Measurements from ENCODE around the gene TIGD1.

Gene TIGD1

DNA sequence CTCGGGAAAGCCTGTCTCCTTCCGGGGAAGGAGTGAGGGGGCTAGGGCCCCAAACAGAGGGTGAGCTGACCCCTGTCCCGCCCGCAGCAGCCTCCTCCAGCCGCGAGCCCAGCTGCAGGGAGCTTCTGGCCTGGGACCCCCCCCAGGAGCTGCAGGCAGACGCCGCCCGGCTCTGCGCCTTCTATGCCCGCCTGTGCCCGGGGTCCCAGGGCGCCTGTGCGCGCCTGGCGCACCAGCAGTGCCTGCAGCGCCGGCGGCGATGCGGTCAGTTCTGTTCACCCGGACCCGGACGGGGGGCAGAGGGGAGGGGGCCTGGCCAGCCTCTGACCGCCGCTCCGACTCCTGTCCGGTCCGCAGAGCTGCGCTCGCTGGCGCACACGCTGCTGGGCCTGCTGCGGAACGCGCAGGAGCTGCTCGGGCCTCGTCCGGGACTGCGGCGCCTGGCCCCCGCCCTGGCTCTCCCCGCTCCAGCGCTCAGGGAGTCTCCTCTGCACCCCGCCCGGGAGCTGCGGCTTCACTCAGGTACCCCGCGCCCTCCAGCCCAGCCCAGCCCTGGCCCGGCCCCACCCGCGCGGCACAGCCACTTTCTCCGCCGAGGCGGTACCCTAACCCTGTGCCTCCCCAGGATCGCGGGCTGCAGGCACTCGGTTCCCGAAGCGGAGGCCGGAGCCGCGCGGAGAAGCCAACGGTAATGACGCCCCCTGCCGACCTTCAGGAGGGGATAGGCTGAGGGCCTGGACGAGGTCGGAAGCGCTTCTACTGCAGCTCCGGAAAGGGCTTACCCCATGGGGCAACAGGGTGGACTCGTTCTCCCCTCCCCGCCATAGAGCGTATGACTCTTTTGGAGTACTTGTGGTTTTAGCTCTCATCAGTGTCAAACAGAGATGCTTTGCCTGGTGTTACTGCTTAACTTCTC lies 26.4 kb downstream of the TIGD1 start:
- DNase-seq (ENCODE audit: low spot score), result no peak

- DNase-seq (ENCODE audit: low spot score), result no peak
Measured at GRCh38 chr2:232523402-232523681, 27.0 kb downstream of the TIGD1 start.

DNA sequence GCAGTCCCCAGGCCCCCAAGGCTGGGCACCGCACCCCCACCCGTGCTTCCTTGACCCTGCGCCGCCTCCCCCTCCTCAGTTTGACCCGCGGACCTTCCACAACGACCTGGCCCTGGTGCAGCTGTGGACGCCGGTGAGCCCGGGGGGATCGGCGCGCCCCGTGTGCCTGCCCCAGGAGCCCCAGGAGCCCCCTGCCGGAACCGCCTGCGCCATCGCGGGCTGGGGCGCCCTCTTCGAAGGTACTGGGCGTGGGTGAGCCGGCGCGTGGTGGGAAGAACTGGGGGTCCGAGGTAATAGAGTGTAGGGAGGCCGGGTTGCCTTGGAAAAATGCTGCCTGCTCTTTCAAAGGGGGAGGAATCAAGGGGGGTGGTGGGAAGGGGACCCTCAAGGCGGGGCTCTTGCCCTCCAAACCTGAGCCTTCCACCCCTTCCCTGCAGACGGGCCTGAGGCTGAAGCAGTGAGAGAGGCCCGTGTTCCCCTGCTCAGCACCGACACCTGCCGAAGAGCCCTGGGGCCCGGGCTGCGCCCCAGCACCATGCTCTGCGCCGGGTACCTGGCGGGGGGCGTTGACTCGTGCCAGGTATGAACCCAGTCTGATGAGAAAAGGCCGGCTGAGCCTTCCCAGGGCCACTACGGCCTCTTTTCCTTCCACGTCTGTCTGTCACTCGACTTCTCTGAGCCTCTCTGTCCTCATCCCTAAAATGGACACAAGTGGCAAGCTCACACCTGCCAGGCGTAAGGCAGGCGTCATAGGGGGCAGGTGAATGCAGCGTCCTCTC lies 27.5 kb downstream of the TIGD1 start:
- DNase-seq (ENCODE audit: low spot score), result no peak

DNA sequence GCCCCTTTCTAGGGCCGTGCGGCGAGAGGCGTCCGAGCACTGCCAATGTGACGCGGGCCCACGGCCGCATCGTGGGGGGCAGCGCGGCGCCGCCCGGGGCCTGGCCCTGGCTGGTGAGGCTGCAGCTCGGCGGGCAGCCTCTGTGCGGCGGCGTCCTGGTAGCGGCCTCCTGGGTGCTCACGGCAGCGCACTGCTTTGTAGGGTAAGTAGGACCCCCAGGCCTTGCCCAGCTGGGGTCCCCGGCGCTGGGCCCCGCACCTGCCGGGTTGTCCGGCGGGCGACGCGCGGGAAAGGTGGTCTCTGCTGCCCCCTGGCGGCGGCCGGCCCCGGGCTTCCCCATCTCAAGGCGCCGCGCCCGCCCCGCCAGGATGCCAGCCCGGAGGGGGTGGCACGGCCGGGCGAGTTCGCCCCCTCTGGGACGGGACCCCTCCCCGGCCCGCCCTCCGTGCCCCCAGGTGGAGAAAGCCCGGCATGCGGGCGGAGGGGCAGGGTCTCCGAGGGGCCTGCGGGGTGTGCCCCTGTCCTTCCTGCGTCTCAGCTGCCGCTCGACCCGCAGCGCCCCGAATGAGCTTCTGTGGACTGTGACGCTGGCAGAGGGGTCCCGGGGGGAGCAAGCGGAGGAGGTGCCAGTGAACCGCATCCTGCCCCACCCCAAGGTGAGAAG lies 28.3 kb downstream of the TIGD1 start:
- DNase-seq (ENCODE audit: low spot score), result no peak

DNA sequence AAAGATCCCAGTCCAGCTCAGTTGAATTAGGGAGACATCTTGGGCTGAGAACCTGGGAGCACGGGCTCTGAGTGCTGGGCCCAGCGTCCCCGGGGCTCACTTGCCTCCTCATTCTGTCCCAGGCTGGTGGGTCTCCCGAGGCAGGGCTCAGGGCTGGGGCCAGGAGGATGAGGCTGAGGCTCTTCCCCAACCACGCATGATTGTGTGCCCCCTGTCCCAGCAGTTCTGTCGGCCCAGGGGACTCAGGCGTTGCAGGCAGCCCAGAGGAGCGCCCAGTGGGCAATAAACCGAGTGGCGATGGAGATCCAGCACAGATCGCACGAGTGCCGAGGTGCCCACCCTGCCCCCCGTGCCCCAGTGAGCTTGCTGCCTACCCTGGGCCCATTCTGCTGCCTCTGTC lies 29.3 kb downstream of the TIGD1 start:
- DNase-seq (ENCODE audit: low spot score), result no peak

GRCh38 chr2:232520489-232520888 lies 29.9 kb downstream of the TIGD1 start:
- DNase-seq (ENCODE audit: low spot score), result no peak

- no peak for DNase-seq (ENCODE audit: low spot score)
Measured at GRCh38 chr2:232519581-232520438, 30.5 kb downstream of the TIGD1 start, which contains the start of gene PRSS56. TSS of gene PRSS56 (plus strand) at chr2:232520388. CDS start at chr2:232520599, 211 bp downstream.

- DNase-seq (ENCODE audit: low spot score), result no peak
Measured at GRCh38 chr2:232518844-232519243, 31.5 kb downstream of the TIGD1 start.

- DNase-seq (ENCODE audit: low spot score), result no peak
Measured at GRCh38 chr2:232516551-232516950, 33.8 kb downstream of the TIGD1 start.

- no peak for DNase-seq (ENCODE audit: low spot score)
Measured at GRCh38 chr2:232515639-232516038, 34.7 kb downstream of the TIGD1 start.

DNA sequence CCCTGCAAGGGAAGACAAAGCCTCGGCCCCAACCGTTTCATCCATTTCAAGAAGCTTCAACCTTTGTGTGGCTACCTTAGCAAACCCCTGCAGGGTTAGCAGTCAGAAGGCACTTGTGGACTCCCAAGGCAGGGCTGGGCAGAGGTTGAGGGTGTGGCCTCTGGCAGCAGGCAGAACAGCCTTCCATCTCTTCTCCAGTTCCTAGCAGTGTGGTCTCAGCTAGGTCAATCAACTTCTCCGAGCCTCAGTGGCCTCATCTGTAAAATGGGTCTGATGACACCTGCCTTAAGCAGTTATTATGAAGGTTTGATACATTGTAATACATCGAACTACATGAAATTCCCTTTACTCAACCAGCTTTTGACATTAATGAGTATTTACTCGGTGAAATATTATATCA lies 37.0 kb downstream of the TIGD1 start:
- DNase-seq (ENCODE audit: low spot score), result no peak

GRCh38 chr2:232512602-232513001 lies 37.8 kb downstream of the TIGD1 start:
- no peak for DNase-seq (ENCODE audit: low spot score)

DNA sequence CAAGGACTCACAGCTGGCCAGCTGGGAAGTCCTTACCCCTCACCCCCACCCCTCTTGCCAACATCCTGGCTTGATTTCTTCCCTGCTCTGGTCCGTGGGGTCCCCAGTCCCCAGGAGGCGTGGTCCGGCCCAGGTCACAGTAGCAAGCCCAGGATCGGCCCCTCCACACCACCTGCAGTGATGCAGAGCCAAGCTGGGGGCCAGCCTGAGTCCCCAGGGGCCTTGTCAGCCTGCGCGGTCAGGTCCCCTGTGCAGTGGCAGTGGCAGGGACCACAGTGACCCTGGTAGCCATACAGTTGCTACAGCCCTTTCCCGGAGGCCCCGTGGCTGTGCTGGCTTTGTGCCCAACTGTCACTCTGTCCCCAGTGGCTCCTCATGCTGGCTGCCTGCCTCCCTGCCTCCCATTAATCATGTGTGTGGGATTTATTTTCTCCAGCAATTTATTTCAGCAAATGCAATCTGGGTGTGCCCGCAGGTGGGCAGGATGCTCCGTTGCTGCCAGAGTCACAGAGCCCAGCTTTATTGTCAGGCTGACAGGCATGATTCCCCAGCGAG lies 38.9 kb downstream of the TIGD1 start:
- DNase-seq (ENCODE audit: low spot score), result no peak

- no peak for DNase-seq (ENCODE audit: low spot score)
Measured at GRCh38 chr2:232508251-232508650, 42.1 kb downstream of the TIGD1 start.

DNA sequence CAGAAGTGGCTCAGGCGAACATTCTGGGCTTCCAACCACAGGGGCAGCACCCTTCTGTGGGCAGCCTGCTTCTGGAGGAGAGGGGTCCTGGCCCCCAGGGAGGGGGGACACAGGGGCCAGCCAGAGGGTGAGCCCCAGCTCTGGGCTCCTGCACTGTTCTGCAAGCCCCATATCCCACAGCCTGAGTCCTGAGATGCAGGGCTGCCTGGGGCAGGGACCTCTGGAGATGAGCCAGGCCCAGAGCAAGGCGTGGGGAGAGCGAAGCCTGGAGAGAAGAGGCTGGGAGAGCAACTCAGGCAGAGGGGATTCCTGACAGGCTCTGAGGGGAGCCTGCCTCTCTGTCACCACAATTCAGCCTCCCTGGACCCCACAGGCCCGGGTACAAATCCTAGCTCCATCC lies 43.6 kb downstream of the TIGD1 start:
- no peak for DNase-seq (ENCODE audit: low spot score)

GRCh38 chr2:232505856-232506255 lies 44.5 kb downstream of the TIGD1 start:
- no peak for DNase-seq (ENCODE audit: low spot score)

DNA sequence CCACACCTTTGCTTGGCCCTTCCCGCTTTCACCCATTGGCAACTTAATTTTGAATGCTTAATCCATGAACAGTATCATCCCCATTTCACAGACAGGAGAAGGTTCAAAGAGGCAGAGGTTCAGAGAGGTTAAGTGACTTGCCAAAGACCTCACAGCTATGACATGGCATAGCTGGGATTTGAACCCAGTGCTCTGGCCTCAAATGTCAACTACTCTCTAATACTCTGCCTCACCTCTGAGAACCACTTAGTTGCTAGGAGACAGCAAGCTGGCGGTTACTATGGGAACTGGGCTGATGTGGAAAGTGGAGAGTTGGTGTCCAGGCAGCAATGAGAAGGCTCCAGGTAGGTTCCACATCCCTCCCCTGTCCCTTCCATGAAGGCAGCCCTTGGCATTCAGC lies 45.9 kb downstream of the TIGD1 start:
- no peak for DNase-seq (ENCODE audit: low spot score)

- DNase-seq (ENCODE audit: low spot score), result no peak
Measured at GRCh38 chr2:232503809-232504323, 46.5 kb downstream of the TIGD1 start.

DNA sequence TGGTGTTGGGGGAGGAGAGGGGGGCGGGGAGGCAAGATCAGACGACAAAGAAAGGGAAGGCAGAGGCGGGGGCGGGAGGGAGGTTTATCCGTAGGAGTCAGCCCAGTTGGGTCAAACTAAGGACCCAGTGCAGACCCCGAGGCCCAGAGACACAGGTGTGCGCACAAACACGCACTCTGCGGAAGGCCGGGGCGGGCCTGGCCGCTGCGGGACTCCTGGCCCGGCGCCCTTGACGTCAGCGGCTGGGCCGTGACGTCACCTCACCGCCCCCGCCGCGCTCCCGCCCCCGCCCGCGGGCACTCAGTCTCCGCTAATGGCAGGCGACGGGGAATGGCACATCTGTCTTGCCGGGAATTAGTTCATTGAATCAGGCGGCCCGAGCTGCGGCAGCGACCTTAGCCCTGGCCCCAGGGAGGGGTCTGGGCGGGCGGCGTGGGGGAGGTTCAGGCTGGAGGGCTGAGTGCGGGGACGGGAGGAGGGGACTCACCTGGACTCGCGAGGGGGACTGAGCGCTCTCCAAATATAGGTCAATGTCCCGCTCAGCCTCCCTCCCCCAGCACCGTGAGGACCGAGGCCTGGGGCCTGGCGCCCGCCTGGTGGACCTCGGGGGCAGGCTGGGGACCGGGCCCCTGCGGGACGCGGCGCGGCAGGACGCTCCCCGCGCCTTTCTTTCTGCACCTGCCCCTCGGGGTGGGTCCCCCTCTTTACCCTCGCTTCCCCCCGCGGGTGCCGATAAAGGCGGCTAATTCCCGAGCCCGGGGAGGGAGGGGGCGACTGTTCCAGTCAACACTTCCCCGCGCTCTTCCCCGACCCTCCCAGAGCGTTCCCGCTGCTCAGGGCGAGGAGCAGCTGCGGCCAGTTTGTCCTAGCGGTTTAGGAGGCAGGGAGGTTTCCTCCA lies 47.2 kb downstream of the TIGD1 start:
- DNase-seq (ENCODE audit: low spot score), result no peak

DNA sequence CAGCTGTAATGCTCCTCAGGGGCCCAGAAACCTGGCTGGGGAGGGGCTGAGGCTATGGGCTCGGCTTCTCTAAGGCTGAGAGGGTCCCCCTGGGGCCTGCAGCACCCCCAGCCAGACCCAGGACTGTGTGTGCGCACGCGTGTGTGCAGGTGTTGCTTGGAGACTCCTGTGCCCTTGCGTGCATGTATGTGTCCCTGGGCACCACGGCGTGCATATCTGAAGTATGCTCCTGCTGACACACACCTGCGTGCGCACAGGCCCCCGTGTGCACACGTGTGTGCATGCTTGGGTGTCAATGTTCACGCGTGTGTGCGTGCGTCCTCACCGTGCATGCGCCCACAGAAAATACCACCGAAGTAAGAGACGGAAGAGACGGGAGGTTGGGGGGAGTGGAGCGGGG lies 47.8 kb downstream of the TIGD1 start:
- no peak for DNase-seq (ENCODE audit: low spot score)

Data from pons (tissue), 1 donor.